Smooth muscle cell (in vitro differentiated cells): ENCODE measurements around the gene PM20D1. TPM values are rescaled to one million over a fixed set of nuclear protein-coding genes. Genes with fewer than 3 reads are reported as not detected.

ENCODE experiments used
- DNase-seq: peaks from one replicate; lab custom pipeline; 2025; ENCODE audit not compliant: unreplicated experiment; lab: John Stamatoyannopoulos, UW
- H2AFZ ChIP-seq: fragments of 200-600 bp; sonication (generic); 2 replicates; pipeline ENCODE4 v1.6.0; 2016; ENCODE audit warnings: antibody characterized with exemption, low read depth, mild to moderate bottlenecking
- H3F3A ChIP-seq: fragments of 200-600 bp; sonication (generic); 2 replicates; pipeline ENCODE4 v1.6.0; 2017; ENCODE audit warnings: antibody characterized with exemption, low read depth
- H3K27ac ChIP-seq: fragments of 200-600 bp; sonication (generic); 2 replicates; pipeline ENCODE4 v1.5.1; 2016; ENCODE audit warnings: low read depth, mild to moderate bottlenecking
- H3K27me3 ChIP-seq: fragments of 200-600 bp; sonication (generic); 2 replicates; pipeline ENCODE4 v1.6.1; 2016; ENCODE audit warnings: low read depth, mild to moderate bottlenecking
- H3K36me3 ChIP-seq: fragments of 200-600 bp; sonication (generic); 2 replicates; pipeline ENCODE4 v1.5.1; 2016; ENCODE audit warnings: low read depth
- H3K4me1 ChIP-seq: fragments of 200-600 bp; sonication (generic); 2 replicates; pipeline ENCODE4 v1.5.1; 2016; ENCODE audit warnings: low read depth
- H3K4me2 ChIP-seq: fragments of 200-600 bp; sonication (generic); 2 replicates; pipeline ENCODE4 v1.6.0; 2016; ENCODE audit warnings: mild to moderate bottlenecking
- H3K4me3 ChIP-seq: fragments of 200-600 bp; sonication (generic); 2 replicates; pipeline ENCODE4 v1.5.1; 2016; ENCODE audit warnings: mild to moderate bottlenecking
- H3K79me2 ChIP-seq: fragments of 200-600 bp; sonication (generic); 2 replicates; pipeline ENCODE4 v1.6.0; 2016; ENCODE audit warnings: low read depth, mild to moderate bottlenecking
- H3K9ac ChIP-seq: fragments of 200-600 bp; sonication (generic); 2 replicates; pipeline ENCODE4 v1.6.0; 2016; ENCODE audit warnings: low read depth
- H3K9me3 ChIP-seq: fragments of 200-600 bp; sonication (generic); replicated peaks from 2 replicates; pipeline ENCODE4 v1.5.1; 2016; ENCODE audit warnings: low read depth
- H4K20me1 ChIP-seq: fragments of 200-600 bp; sonication (generic); 2 replicates; pipeline ENCODE4 v1.6.0; 2016; ENCODE audit warnings: low read depth
- WGBS: methylation state at CpG from one replicate; pipeline ENCODE4 v1.1.7; 2016; ENCODE audit warnings: low lambda C conversion rate; 5-methylcytosine and 5-hydroxymethylcytosine counted together
- polyA plus RNA-seq: library from polyadenylated mRNA; unstranded; fragments of >200 nt; fragmentation: Nextera tagmentation; extraction: Ambion mirVana; gene quantifications from 2 replicates; pipeline ENCODE4 v1.2.1, GENCODE V29; 2016
- total RNA-seq: library from RNA; depleted of rRNA; stranded (reverse); fragments of >200 nt; gene quantifications from 2 replicates; pipeline ENCODE4 v1.2.3, GENCODE V29; 2014
- TF ChIP-seq, protein P1 (sequence below): fragments of 200-600 bp; sonication (generic); IDR thresholded peaks from 2 replicates; pipeline ENCODE4 v1.5.1; 2017; ENCODE audit warnings: borderline replicate concordance, mild to moderate bottlenecking, antibody characterized with exemption; ENCODE audit not compliant: insufficient read depth, poor library complexity, severe bottlenecking

Gene PM20D1
- total and polyA plus RNA-seq, 2 experiments from 2014 or later, result not detected

DNA sequence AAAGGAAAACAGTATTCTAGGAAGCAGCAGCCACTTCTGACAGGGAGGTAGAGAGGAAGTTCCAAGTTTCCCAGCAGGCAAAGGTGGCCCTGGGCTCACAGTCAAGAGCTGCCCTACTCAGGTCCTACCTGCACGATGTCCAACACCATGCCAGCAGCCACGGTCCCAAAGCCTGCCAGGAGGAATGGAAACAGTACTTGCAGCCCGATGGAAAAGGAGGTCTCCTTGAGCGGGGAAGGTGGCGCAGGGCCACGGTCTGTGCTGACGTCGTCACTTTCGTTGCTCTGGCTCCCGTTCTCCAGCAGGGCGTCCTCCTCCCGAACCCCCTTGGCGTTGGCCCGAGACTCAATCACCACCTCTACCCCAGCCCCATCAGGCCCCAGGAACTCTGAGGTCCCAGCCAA, 40.0 kb downstream of the PM20D1 start:
- Histone ChIP-seq H3K9me3 (no peaks in the 10 kb centered on the region), H2AFZ (no peak overlapping the region), H3K36me3 (no peaks in the 10 kb centered on the region), H3K4me2 (no peak overlapping the region), H3K4me3 (no peak overlapping the region), H3K27me3 (no peaks in the 10 kb centered on the region), H3F3A (peaks cover 13% of the 10 kb centered on the region), H3K79me2 (peaks cover 45% of the 10 kb centered on the region), H4K20me1 (peaks cover 69% of the 10 kb centered on the region), H3K4me1 (peaks cover 21% of the 10 kb centered on the region), H3K9ac (no peak overlapping the region), H3K27ac (no peak overlapping the region)
- no peak for DNase-seq
- TF ChIP-seq, protein P1, sequence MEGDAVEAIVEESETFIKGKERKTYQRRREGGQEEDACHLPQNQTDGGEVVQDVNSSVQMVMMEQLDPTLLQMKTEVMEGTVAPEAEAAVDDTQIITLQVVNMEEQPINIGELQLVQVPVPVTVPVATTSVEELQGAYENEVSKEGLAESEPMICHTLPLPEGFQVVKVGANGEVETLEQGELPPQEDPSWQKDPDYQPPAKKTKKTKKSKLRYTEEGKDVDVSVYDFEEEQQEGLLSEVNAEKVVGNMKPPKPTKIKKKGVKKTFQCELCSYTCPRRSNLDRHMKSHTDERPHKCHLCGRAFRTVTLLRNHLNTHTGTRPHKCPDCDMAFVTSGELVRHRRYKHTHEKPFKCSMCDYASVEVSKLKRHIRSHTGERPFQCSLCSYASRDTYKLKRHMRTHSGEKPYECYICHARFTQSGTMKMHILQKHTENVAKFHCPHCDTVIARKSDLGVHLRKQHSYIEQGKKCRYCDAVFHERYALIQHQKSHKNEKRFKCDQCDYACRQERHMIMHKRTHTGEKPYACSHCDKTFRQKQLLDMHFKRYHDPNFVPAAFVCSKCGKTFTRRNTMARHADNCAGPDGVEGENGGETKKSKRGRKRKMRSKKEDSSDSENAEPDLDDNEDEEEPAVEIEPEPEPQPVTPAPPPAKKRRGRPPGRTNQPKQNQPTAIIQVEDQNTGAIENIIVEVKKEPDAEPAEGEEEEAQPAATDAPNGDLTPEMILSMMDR, result no peak
- WGBS, result over 99% methylated on average over 14 of the region's 14 CpGs

DNA sequence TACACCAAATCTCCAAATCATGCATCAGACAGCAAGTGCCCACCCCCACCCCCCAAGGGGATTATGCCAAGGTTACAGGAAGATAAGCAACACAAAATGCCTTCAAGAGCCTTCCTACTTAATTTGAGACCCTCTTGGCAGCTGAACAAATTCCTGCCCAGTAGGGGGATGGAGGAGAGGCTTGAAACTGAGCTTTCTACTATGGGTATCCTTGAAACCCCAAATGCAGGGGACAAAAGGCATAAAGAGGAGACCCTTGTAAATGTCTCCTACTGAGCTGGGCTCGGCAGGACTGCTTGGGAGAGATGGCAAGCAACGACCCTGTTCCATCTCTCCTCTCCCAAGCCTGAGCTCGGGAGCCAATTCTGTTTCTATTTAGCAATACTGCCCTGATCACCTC, 40.5 kb downstream of the PM20D1 start:
- TF ChIP-seq, protein P1, result no peak
- peaks cover 74% of the 10 kb centered on the region for H4K20me1 ChIP-seq
- H3K9me3 ChIP-seq, result no peaks in the 10 kb centered on the region
- H3K4me1 ChIP-seq, result peaks cover 21% of the 10 kb centered on the region
- 84% methylated on average over 3 of the region's 3 CpGs for WGBS
- H2AFZ ChIP-seq, result no peak overlapping the region
- H3K4me2 ChIP-seq, result no peak overlapping the region
- no peaks in the 10 kb centered on the region for H3K36me3 ChIP-seq
- no peak overlapping the region for H3K4me3 ChIP-seq
- H3K27ac ChIP-seq, result no peak overlapping the region
- DNase-seq, result no peak
- H3F3A ChIP-seq, result peaks cover 13% of the 10 kb centered on the region
- H3K79me2 ChIP-seq, result peaks cover 45% of the 10 kb centered on the region
- H3K9ac ChIP-seq, result no peak overlapping the region
- no peaks in the 10 kb centered on the region for H3K27me3 ChIP-seq

DNA sequence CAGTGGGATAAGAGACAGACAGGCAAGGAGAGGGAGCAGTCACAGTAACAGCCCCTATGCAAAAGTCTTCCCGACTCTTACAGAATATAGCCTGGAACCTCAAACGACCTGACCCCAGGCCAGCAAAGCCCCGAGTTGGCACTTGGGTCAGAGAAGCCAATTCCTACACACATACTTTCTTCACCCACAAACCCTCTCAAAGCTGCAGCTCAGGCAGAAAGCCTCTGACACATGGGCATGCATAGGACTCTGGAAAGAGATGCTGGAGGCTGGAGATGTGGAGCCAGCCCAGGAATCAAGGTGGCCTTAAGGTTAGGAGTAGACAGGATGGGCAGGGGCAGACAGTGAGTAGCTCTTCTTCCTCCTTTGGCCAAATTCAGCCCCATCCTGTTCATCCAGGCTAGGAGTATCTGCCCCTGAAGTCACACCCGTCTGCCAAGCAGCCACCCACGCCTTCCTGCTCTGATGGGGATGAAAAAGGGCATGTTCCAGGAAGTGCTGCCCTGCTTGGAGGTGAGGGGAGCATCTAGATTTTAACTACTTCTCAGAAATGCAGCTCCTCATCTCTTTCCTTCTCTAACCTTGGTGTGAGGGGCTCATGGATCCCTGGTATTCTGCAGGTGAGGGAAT, 44.7 kb downstream of the PM20D1 start:
- Histone ChIP-seq H3K4me1 (no peaks in the 10 kb centered on the region), H3K9ac (no peak overlapping the region), H3K27me3 (no peaks in the 10 kb centered on the region), H2AFZ (no peak overlapping the region), H3K79me2 (peaks cover 32% of the 10 kb centered on the region), H3K4me2 (no peak overlapping the region), H4K20me1 (peaks cover 90% of the 10 kb centered on the region), H3K36me3 (no peaks in the 10 kb centered on the region), H3F3A (no peaks in the 10 kb centered on the region), H3K4me3 (no peak overlapping the region), H3K27ac (no peak overlapping the region), H3K9me3 (no peaks in the 10 kb centered on the region)
- no peak for DNase-seq
- WGBS, result 76% methylated on average over 5 of the region's 5 CpGs
- TF ChIP-seq, protein P1, result no peak

DNA sequence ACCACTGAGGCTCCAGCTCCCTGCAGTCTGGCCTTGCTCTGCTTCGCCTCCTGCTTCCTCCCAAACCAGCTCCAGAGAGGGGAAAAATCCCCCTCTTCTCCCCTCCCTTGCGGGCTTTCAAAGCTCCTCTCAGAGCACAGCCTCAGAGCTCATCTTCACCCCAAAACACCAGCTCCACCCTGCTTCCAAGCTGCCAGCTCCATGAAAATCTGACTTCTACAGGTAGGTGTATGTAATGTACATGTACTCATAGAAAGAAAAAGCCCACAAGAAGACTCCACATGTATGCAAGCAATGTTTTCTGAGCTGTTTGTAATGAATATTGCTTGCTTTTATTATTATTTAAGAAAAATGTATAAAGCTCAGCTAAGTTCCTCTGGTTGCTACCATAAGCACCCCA, 45.3 kb downstream of the PM20D1 start:
- Histone ChIP-seq H3K36me3 (no peaks in the 10 kb centered on the region), H3K4me3 (no peak overlapping the region), H3K4me1 (no peaks in the 10 kb centered on the region), H3F3A (no peaks in the 10 kb centered on the region), H3K27me3 (no peaks in the 10 kb centered on the region), H3K27ac (no peak overlapping the region), H3K9ac (no peak overlapping the region), H3K79me2 (peaks cover 28% of the 10 kb centered on the region), H3K9me3 (no peaks in the 10 kb centered on the region), H3K4me2 (no peak overlapping the region), H2AFZ (no peak overlapping the region), H4K20me1 (peaks cover 86% of the 10 kb centered on the region)
- TF ChIP-seq, protein P1, result no peak
- 100% methylated on average over 2 of the region's 2 CpGs for WGBS
- DNase-seq, result no peak
